Measurements from ENCODE around the gene KIF6. TPM values are rescaled to one million over a fixed set of nuclear protein-coding genes. Genes with fewer than 3 reads are reported as not detected.

The KIF6 gene
- total RNA-seq, 1 donor from 2014 or later, result 1.3 TPM

GRCh38 chr6:39330476-39330875 lies 394.7 kb downstream of the KIF6 start:
- H3K4me3 Mint-ChIP-seq (ENCODE audit: unreplicated experiment), result no peak overlapping the region

GRCh38 chr6:39330057-39330456 lies 395.2 kb downstream of the KIF6 start:
- Mint-ChIP-seq H3K27me3 (ENCODE audit: unreplicated experiment) (peaks cover 54% of the 10 kb centered on the region), H3K9me3 (ENCODE audit: unreplicated experiment) (no peaks in the 10 kb centered on the region), H3K4me1 (ENCODE audit: unreplicated experiment) (peaks cover 1% of the 10 kb centered on the region), H3K27ac (ENCODE audit: unreplicated experiment) (no peak overlapping the region), H3K4me3 (ENCODE audit: unreplicated experiment) (no peak overlapping the region), H3K36me3 (ENCODE audit: unreplicated experiment) (no peaks in the 10 kb centered on the region)
- no peak for DNase-seq (ENCODE audit: extremely low spot score, unreplicated experiment)
- no peak for TF ChIP-seq CTCF (IDR thresholded peaks at IDR 0.05)

More at GRCh38 chr6:39330476-39330875, 394.7 kb downstream of the KIF6 start:
- no peak for TF ChIP-seq CTCF (IDR thresholded peaks at IDR 0.05)
- no peak for DNase-seq (ENCODE audit: extremely low spot score, unreplicated experiment)
- no peaks in the 10 kb centered on the region for H3K36me3 Mint-ChIP-seq (ENCODE audit: unreplicated experiment)
- H3K27ac Mint-ChIP-seq (ENCODE audit: unreplicated experiment), result no peak overlapping the region
- peaks cover 1% of the 10 kb centered on the region for H3K4me1 Mint-ChIP-seq (ENCODE audit: unreplicated experiment)
- peaks cover 51% of the 10 kb centered on the region for H3K27me3 Mint-ChIP-seq (ENCODE audit: unreplicated experiment)
- no peaks in the 10 kb centered on the region for H3K9me3 Mint-ChIP-seq (ENCODE audit: unreplicated experiment)

GRCh38 chr6:39328066-39328465 lies 397.1 kb downstream of the KIF6 start:
- no peak for DNase-seq (ENCODE audit: extremely low spot score, unreplicated experiment)
- no peaks in the 10 kb centered on the region for H3K9me3 Mint-ChIP-seq (ENCODE audit: unreplicated experiment)
- H3K36me3 Mint-ChIP-seq (ENCODE audit: unreplicated experiment), result no peaks in the 10 kb centered on the region
- peaks cover 49% of the 10 kb centered on the region for H3K27me3 Mint-ChIP-seq (ENCODE audit: unreplicated experiment)
- no peak overlapping the region for H3K27ac Mint-ChIP-seq (ENCODE audit: unreplicated experiment)
- TF ChIP-seq CTCF (IDR thresholded peaks at IDR 0.05), result no peak
- H3K4me3 Mint-ChIP-seq (ENCODE audit: unreplicated experiment), result no peak overlapping the region
- H3K4me1 Mint-ChIP-seq (ENCODE audit: unreplicated experiment), result no peaks in the 10 kb centered on the region

GRCh38 chr6:39327507-39327906 lies 397.7 kb downstream of the KIF6 start:
- H3K4me1 Mint-ChIP-seq (ENCODE audit: unreplicated experiment), result no peaks in the 10 kb centered on the region
- H3K4me3 Mint-ChIP-seq (ENCODE audit: unreplicated experiment), result no peak overlapping the region
- H3K27me3 Mint-ChIP-seq (ENCODE audit: unreplicated experiment), result peaks cover 44% of the 10 kb centered on the region
- no peak overlapping the region for H3K27ac Mint-ChIP-seq (ENCODE audit: unreplicated experiment)
- TF ChIP-seq CTCF (IDR thresholded peaks at IDR 0.05), result no peak
- no peaks in the 10 kb centered on the region for H3K36me3 Mint-ChIP-seq (ENCODE audit: unreplicated experiment)
- H3K9me3 Mint-ChIP-seq (ENCODE audit: unreplicated experiment), result no peaks in the 10 kb centered on the region
- DNase-seq (ENCODE audit: extremely low spot score, unreplicated experiment), result no peak

- no peaks in the 10 kb centered on the region for H3K9me3 Mint-ChIP-seq (ENCODE audit: unreplicated experiment)
- DNase-seq (ENCODE audit: extremely low spot score, unreplicated experiment), result no peak
- no peak for TF ChIP-seq CTCF (IDR thresholded peaks at IDR 0.05)
- H3K27ac Mint-ChIP-seq (ENCODE audit: unreplicated experiment), result no peak within 1 kb of the TSS
- H3K36me3 Mint-ChIP-seq (ENCODE audit: unreplicated experiment), result no peaks in the 10 kb centered on the region
- H3K27me3 Mint-ChIP-seq (ENCODE audit: unreplicated experiment), result peaks cover 32% of the 10 kb centered on the region
- no peak within 1 kb of the TSS for H3K4me3 Mint-ChIP-seq (ENCODE audit: unreplicated experiment)
- H3K4me1 Mint-ChIP-seq (ENCODE audit: unreplicated experiment), result no peaks in the 10 kb centered on the region
Observed at GRCh38 chr6:39322306-39322850, 402.8 kb downstream of the KIF6 start, which contains the start of gene KCNK16. TSS of gene KCNK16 (minus strand) at chr6:39322702. CDS start at chr6:39322540, 162 bp downstream.

All from osteocyte (in vitro differentiated cells).